Measurements from ENCODE around the gene PEAR1. TPM values are rescaled to one million over a fixed set of nuclear protein-coding genes. Genes with fewer than 3 reads are reported as not detected.

Gene PEAR1
- total RNA-seq, 1 experiment from 2014 or later, result 9.8 TPM

GRCh38 chr1:156853761-156854160, 39.8 kb upstream of the PEAR1 start:
- no TSS peak for BruUV-seq (replicated peaks)
- intact Hi-C loops (cut with micrococcal nuclease; ENCODE audit: unreplicated experiment), result no loop called here

GRCh38 chr1:156854634-156855033, 38.9 kb upstream of the PEAR1 start:
- Histone ChIP-seq H3K4me1 (replicated peaks; ENCODE audit: insufficient read depth) (peaks cover 8% of the 10 kb centered on the region), H3K36me3 (ENCODE audit: low read depth) (no peaks in the 10 kb centered on the region), H4K20me1 (ENCODE audit: insufficient read depth) (no peaks in the 10 kb centered on the region; the same call in 1 of the 2 replicates), H3K79me2 (ENCODE audit: low read depth) (no peaks in the 10 kb centered on the region), H3K9me2 (ENCODE audit: insufficient read depth) (no peaks in the 10 kb centered on the region), H3K27me3 (ENCODE audit: insufficient read depth, low read depth) (peaks cover 37% of the 10 kb centered on the region), H3K4me2 (no peak overlapping the region), H3K9me3 (ENCODE audit: insufficient read depth, low read depth) (no peaks in the 10 kb centered on the region), H2AFZ (no peak overlapping the region), H3F3A (ENCODE audit: insufficient read depth, low read depth) (no peaks in the 10 kb centered on the region), H3K27ac (no peak overlapping the region), H3K4me3 (no peak overlapping the region)
- ChIA-PET CTCF (no interaction called here), POLR2A (ENCODE audit: unreplicated experiment) (no interaction called here)
- intact Hi-C loops (cut with micrococcal nuclease; ENCODE audit: unreplicated experiment), result no loop called here
- DNase-seq, result no peak
- BruUV-seq (replicated peaks), result no TSS peak
- no peak for TF ChIP-seq CTCF (conservative IDR thresholded peaks at IDR 0.05)
- TF ChIP-seq EZH2 (IDR thresholded peaks at IDR 0.05; ENCODE audit: low read depth), result no peak

More at GRCh38 chr1:156853761-156854160, 39.8 kb upstream of the PEAR1 start:
- Histone ChIP-seq H3K9me2 (ENCODE audit: insufficient read depth) (no peaks in the 10 kb centered on the region), H3K36me3 (ENCODE audit: low read depth) (no peaks in the 10 kb centered on the region), H3K27ac (no peak overlapping the region), H3K9me3 (ENCODE audit: insufficient read depth, low read depth) (no peaks in the 10 kb centered on the region), H3K4me1 (replicated peaks; ENCODE audit: insufficient read depth) (no peaks in the 10 kb centered on the region), H2AFZ (no peak overlapping the region), H3K4me2 (no peak overlapping the region), H3K79me2 (ENCODE audit: low read depth) (no peaks in the 10 kb centered on the region), H3F3A (ENCODE audit: insufficient read depth, low read depth) (no peaks in the 10 kb centered on the region), H4K20me1 (ENCODE audit: insufficient read depth) (no peaks in the 10 kb centered on the region; the same call in 1 of the 2 replicates), H3K4me3 (no peak overlapping the region), H3K27me3 (ENCODE audit: insufficient read depth, low read depth) (peaks cover 29% of the 10 kb centered on the region)
- POLR2A ChIA-PET (ENCODE audit: unreplicated experiment), result interaction anchor here (0.5 kb wide), 1 partner anchor 261 kb away, joined by 4 read pairs; no protein-coding TSS in a partner anchor
- CTCF ChIA-PET, result no interaction called here
- DNase-seq, result no peak
- no peak for TF ChIP-seq CTCF (conservative IDR thresholded peaks at IDR 0.05)
- no peak for TF ChIP-seq EZH2 (IDR thresholded peaks at IDR 0.05; ENCODE audit: low read depth)

GRCh38 chr1:156856282-156856785, 37.2 kb upstream of the PEAR1 start:
- DNase-seq, result no peak
- no peaks in the 10 kb centered on the region for H3K36me3 ChIP-seq (ENCODE audit: low read depth)
- H3K27me3 ChIP-seq (ENCODE audit: insufficient read depth, low read depth), result peaks cover 53% of the 10 kb centered on the region
- H3K4me2 ChIP-seq, result no peak overlapping the region
- CTCF ChIA-PET, result interaction anchor here (0.8 kb wide), 1 partner anchor 130 kb away, joined by 3 read pairs; no protein-coding TSS in a partner anchor
- TF ChIP-seq CTCF (conservative IDR thresholded peaks at IDR 0.05), result no peak
- TF ChIP-seq EZH2 (IDR thresholded peaks at IDR 0.05; ENCODE audit: low read depth), result no peak
- intact Hi-C loops (cut with micrococcal nuclease; ENCODE audit: unreplicated experiment), result no loop called here
- no peaks in the 10 kb centered on the region for H3F3A ChIP-seq (ENCODE audit: insufficient read depth, low read depth)
- no peak overlapping the region for H3K27ac ChIP-seq
- no peaks in the 10 kb centered on the region for H4K20me1 ChIP-seq (ENCODE audit: insufficient read depth)
- H3K9me2 ChIP-seq (ENCODE audit: insufficient read depth), result no peaks in the 10 kb centered on the region
- no peaks in the 10 kb centered on the region for H3K9me3 ChIP-seq (ENCODE audit: insufficient read depth, low read depth)
- no peaks in the 10 kb centered on the region for H3K79me2 ChIP-seq (ENCODE audit: low read depth)
- POLR2A ChIA-PET (ENCODE audit: unreplicated experiment), result no interaction called here
- no TSS peak for BruUV-seq (replicated peaks)
- H3K4me1 ChIP-seq (replicated peaks; ENCODE audit: insufficient read depth), result peaks cover 12% of the 10 kb centered on the region
- no peak overlapping the region for H2AFZ ChIP-seq
- no peak overlapping the region for H3K4me3 ChIP-seq
